Measurements from ENCODE around the gene RAB3B.

- no peak for TF ChIP-seq CTCF (IDR thresholded peaks at IDR 0.05)
- TF ChIP-seq EZH2phosphoT487 (IDR thresholded peaks at IDR 0.05) = no peak
- no peak for TF ChIP-seq EZH2 (IDR thresholded peaks at IDR 0.05)
Observed at GRCh38 chr1:51875291-51875772, 115.2 kb downstream of the RAB3B start.
